OCI-LY1 (cell line): ENCODE measurements around the gene RAD51B.

ENCODE experiments used
- CTCF ChIP-seq: fragments of 200-600 bp; sonication (generic), shearing (Covaris generic); IDR thresholded peaks from 2 replicates; pipeline ENCODE4 v1.5.1; 2017; ENCODE audit warnings: mild to moderate bottlenecking, antibody characterized with exemption, low read length, moderate library complexity, mixed read lengths
- EZH2 ChIP-seq: fragments of 200-600 bp; sonication (generic), shearing (Covaris generic); IDR thresholded peaks from 2 replicates; pipeline ENCODE4 v1.8.0; 2017; ENCODE audit warnings: borderline replicate concordance, mixed run types, mild to moderate bottlenecking, antibody characterized with exemption, low read length, moderate library complexity, mixed read lengths

- TF ChIP-seq CTCF (no peak), EZH2 (no peak)
Observed at GRCh38 chr14:68509188-68509983, 689.8 kb downstream of the RAD51B start.
